HepG2 (cell line): ENCODE results near the gene CCDC57. TPM values are rescaled to one million over a fixed set of nuclear protein-coding genes. Genes with fewer than 3 reads are reported as not detected.

ENCODE experiments used
- GTF3A ChIP-seq: sonication (generic); formaldehyde crosslinking; conservative IDR thresholded peaks from 2 replicates; pipeline ENCODE4 v1.4.0; 2020; ENCODE audit warnings: mild to moderate bottlenecking, missing genetic modification reagents
- RFXANK ChIP-seq: IDR thresholded peaks from 2 replicates; pipeline ENCODE4 v1.6.1; 2016
- SALL2 ChIP-seq: sonication (generic); formaldehyde crosslinking; IDR thresholded peaks from 2 replicates; pipeline ENCODE4 v1.8.1; 2023; ENCODE audit warnings: mild to moderate bottlenecking, missing genetic modification reagents, inconsistent platforms
- SMC3 ChIP-seq: IDR thresholded peaks from 2 replicates; pipeline ENCODE4 v1.6.1; 2011; ENCODE audit warnings: low read length, improper control_type of control experiment
- SOX5 ChIP-seq: IDR thresholded peaks from 2 replicates; pipeline ENCODE4 v1.6.1; 2016; ENCODE audit warnings: borderline replicate concordance
- polyA plus RNA-seq, 8 experiments: library from polyadenylated mRNA; depleted of rRNA in 3 of 8; stranded (reverse) in 7 of 8; unstranded in 1 of 8; fragments of >200 nt; fragmentation: Illumina TruSeq in 4 of 8; extraction: Trizol in 4 of 8; gene quantifications; 2 replicates each; pipeline versions ENCODE4 v1.2.1 to v1.2.3, GENCODE V29; 2011 to 2016; ENCODE audit warnings: low read depth in 4 of 8, missing spikeins in 1 of 8, mixed read lengths in 1 of 8; ENCODE audit not compliant: insufficient read depth in 1 of 8
- total RNA-seq, 5 experiments: library from RNA; depleted of rRNA; stranded (reverse); fragments of >200 nt; fragmentation: Illumina TruSeq; extraction: Trizol; gene quantifications; 2 replicates each; pipeline ENCODE4 v1.2.3, GENCODE V29; 2016; ENCODE audit warnings: low read depth in 1 of 5
- TF ChIP-seq, protein P1 (sequence below): sonication (generic); formaldehyde crosslinking; IDR thresholded peaks from 2 replicates; pipeline ENCODE4 v1.8.1; 2023; ENCODE audit warnings: missing genetic modification reagents, mild to moderate bottlenecking, borderline replicate concordance
- TF ChIP-seq, protein P2 (sequence below): sonication (generic); formaldehyde crosslinking; IDR thresholded peaks from 2 replicates; pipeline ENCODE4 v1.5.1; 2020; ENCODE audit warnings: mild to moderate bottlenecking, missing genetic modification reagents, moderate library complexity
- TF ChIP-seq, protein P3 (sequence below): sonication (generic); formaldehyde crosslinking; IDR thresholded peaks from 2 replicates; pipeline ENCODE4 v1.4.0; 2020; ENCODE audit warnings: missing genetic modification reagents
- TF ChIP-seq, protein P4 (sequence below): IDR thresholded peaks from 2 replicates; pipeline ENCODE4 v1.6.1; 2016; ENCODE audit warnings: low read depth, missing genetic modification reagents, missing compliant biosample characterization
- TF ChIP-seq, protein P5 (sequence below): sonication (generic); formaldehyde crosslinking; IDR thresholded peaks from 2 replicates; pipeline ENCODE4 v1.4.0; 2020; ENCODE audit warnings: low read depth, mild to moderate bottlenecking, missing genetic modification reagents
- TF ChIP-seq, protein P6 (sequence below): sonication (generic); formaldehyde crosslinking; IDR thresholded peaks from 2 replicates; pipeline ENCODE4 v1.9.0; 2022; ENCODE audit warnings: missing genetic modification reagents, mild to moderate bottlenecking, borderline replicate concordance

The CCDC57 gene
- total and polyA plus RNA-seq, 2 of the 13 experiments (the other 11 are each of a cell fraction or from before 2014, with no cell fraction given), result 59.3 to 59.9 TPM

DNA sequence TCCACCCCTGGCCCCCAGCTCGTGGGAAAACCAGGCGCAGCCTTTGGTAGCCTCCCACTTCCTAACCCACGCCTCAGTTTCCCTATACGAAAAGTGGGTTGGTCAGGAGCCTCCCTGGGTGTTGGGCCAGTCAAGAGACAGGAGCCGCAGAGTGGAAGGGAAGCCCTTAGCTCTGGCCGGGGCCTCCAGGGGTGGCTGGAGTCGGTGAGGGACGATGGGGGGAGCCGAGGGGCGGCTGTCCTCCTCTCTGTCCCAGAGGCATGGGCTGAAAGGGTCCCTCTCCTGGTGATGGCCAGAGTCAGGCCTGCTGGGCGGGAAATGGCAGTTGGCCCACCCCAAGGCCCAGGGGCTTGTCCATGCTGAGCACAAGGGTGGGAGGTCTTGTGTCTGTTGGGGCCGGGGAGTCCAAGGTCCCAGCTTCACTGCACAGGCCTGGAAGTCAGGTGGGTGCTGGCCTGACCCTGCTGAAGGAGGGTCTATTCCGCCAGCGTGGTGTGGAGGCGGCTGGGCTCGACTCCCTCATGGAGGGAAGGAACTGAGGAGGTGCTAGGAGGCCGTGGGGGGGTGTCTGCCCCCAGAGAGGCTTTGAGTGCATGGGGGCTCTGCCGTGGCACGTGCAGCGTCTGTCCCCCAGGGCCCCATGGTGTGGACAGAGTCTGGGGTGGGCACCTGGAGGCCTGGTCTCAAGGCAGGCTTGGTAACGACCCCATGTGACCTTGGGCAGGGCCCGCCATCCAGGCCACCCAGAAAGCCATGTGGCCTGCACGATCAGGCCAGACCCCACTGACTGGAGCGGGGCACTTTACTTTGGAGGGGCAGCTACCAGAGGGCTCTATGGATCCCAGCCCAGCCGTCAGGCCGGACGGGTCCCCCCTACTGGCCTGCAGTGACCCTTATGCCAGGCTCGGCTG lies 17.3 kb upstream of the CCDC57 start (continued):
- TF ChIP-seq, protein P1, sequence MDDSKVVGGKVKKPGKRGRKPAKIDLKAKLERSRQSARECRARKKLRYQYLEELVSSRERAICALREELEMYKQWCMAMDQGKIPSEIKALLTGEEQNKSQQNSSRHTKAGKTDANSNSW, result peak; percentile 70; the same call in 1 of the 2 replicates
- TF ChIP-seq, protein P2, sequence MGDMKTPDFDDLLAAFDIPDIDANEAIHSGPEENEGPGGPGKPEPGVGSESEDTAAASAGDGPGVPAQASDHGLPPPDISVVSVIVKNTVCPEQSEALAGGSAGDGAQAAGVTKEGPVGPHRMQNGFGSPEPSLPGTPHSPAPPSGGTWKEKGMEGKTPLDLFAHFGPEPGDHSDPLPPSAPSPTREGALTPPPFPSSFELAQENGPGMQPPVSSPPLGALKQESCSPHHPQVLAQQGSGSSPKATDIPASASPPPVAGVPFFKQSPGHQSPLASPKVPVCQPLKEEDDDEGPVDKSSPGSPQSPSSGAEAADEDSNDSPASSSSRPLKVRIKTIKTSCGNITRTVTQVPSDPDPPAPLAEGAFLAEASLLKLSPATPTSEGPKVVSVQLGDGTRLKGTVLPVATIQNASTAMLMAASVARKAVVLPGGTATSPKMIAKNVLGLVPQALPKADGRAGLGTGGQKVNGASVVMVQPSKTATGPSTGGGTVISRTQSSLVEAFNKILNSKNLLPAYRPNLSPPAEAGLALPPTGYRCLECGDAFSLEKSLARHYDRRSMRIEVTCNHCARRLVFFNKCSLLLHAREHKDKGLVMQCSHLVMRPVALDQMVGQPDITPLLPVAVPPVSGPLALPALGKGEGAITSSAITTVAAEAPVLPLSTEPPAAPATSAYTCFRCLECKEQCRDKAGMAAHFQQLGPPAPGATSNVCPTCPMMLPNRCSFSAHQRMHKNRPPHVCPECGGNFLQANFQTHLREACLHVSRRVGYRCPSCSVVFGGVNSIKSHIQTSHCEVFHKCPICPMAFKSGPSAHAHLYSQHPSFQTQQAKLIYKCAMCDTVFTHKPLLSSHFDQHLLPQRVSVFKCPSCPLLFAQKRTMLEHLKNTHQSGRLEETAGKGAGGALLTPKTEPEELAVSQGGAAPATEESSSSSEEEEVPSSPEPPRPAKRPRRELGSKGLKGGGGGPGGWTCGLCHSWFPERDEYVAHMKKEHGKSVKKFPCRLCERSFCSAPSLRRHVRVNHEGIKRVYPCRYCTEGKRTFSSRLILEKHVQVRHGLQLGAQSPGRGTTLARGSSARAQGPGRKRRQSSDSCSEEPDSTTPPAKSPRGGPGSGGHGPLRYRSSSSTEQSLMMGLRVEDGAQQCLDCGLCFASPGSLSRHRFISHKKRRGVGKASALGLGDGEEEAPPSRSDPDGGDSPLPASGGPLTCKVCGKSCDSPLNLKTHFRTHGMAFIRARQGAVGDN (CRISPR knock-in tag), result peak; percentile 93
- TF ChIP-seq SMC3 (no peak), SOX5 (CRISPR knock-in tag) (peak; percentile 11; the same call in 1 of the 2 replicates), SALL2 (CRISPR knock-in tag) (no peak), RFXANK (CRISPR knock-in tag) (no peak), GTF3A (CRISPR knock-in tag) (no peak)
- TF ChIP-seq, protein P3, sequence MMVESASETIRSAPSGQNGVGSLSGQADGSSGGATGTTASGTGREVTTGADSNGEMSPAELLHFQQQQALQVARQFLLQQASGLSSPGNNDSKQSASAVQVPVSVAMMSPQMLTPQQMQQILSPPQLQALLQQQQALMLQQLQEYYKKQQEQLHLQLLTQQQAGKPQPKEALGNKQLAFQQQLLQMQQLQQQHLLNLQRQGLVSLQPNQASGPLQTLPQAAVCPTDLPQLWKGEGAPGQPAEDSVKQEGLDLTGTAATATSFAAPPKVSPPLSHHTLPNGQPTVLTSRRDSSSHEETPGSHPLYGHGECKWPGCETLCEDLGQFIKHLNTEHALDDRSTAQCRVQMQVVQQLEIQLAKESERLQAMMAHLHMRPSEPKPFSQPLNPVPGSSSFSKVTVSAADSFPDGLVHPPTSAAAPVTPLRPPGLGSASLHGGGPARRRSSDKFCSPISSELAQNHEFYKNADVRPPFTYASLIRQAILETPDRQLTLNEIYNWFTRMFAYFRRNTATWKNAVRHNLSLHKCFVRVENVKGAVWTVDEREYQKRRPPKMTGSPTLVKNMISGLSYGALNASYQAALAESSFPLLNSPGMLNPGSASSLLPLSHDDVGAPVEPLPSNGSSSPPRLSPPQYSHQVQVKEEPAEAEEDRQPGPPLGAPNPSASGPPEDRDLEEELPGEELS, result no peak
- TF ChIP-seq, protein P4, sequence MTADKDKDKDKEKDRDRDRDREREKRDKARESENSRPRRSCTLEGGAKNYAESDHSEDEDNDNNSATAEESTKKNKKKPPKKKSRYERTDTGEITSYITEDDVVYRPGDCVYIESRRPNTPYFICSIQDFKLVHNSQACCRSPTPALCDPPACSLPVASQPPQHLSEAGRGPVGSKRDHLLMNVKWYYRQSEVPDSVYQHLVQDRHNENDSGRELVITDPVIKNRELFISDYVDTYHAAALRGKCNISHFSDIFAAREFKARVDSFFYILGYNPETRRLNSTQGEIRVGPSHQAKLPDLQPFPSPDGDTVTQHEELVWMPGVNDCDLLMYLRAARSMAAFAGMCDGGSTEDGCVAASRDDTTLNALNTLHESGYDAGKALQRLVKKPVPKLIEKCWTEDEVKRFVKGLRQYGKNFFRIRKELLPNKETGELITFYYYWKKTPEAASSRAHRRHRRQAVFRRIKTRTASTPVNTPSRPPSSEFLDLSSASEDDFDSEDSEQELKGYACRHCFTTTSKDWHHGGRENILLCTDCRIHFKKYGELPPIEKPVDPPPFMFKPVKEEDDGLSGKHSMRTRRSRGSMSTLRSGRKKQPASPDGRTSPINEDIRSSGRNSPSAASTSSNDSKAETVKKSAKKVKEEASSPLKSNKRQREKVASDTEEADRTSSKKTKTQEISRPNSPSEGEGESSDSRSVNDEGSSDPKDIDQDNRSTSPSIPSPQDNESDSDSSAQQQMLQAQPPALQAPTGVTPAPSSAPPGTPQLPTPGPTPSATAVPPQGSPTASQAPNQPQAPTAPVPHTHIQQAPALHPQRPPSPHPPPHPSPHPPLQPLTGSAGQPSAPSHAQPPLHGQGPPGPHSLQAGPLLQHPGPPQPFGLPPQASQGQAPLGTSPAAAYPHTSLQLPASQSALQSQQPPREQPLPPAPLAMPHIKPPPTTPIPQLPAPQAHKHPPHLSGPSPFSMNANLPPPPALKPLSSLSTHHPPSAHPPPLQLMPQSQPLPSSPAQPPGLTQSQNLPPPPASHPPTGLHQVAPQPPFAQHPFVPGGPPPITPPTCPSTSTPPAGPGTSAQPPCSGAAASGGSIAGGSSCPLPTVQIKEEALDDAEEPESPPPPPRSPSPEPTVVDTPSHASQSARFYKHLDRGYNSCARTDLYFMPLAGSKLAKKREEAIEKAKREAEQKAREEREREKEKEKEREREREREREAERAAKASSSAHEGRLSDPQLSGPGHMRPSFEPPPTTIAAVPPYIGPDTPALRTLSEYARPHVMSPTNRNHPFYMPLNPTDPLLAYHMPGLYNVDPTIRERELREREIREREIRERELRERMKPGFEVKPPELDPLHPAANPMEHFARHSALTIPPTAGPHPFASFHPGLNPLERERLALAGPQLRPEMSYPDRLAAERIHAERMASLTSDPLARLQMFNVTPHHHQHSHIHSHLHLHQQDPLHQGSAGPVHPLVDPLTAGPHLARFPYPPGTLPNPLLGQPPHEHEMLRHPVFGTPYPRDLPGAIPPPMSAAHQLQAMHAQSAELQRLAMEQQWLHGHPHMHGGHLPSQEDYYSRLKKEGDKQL (CRISPR knock-in tag), result no peak
- TF ChIP-seq, protein P5, sequence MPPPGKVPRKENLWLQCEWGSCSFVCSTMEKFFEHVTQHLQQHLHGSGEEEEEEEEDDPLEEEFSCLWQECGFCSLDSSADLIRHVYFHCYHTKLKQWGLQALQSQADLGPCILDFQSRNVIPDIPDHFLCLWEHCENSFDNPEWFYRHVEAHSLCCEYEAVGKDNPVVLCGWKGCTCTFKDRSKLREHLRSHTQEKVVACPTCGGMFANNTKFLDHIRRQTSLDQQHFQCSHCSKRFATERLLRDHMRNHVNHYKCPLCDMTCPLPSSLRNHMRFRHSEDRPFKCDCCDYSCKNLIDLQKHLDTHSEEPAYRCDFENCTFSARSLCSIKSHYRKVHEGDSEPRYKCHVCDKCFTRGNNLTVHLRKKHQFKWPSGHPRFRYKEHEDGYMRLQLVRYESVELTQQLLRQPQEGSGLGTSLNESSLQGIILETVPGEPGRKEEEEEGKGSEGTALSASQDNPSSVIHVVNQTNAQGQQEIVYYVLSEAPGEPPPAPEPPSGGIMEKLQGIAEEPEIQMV (CRISPR knock-in tag), result no peak
- TF ChIP-seq, protein P6, sequence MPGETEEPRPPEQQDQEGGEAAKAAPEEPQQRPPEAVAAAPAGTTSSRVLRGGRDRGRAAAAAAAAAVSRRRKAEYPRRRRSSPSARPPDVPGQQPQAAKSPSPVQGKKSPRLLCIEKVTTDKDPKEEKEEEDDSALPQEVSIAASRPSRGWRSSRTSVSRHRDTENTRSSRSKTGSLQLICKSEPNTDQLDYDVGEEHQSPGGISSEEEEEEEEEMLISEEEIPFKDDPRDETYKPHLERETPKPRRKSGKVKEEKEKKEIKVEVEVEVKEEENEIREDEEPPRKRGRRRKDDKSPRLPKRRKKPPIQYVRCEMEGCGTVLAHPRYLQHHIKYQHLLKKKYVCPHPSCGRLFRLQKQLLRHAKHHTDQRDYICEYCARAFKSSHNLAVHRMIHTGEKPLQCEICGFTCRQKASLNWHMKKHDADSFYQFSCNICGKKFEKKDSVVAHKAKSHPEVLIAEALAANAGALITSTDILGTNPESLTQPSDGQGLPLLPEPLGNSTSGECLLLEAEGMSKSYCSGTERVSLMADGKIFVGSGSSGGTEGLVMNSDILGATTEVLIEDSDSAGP (CRISPR knock-in tag), result no peak; the same call in 1 of the 2 replicates
